HG03103 (cell line): ENCODE measurements around the gene GABRD.

Source experiments
- ATAC-seq: cut with Tn5 transposase; IDR thresholded peaks from one replicate; pipeline ENCODE4 v1.9.1; 2021; ENCODE audit warnings: low read depth; ENCODE audit not compliant: unreplicated experiment

GABRD gene

DNA sequence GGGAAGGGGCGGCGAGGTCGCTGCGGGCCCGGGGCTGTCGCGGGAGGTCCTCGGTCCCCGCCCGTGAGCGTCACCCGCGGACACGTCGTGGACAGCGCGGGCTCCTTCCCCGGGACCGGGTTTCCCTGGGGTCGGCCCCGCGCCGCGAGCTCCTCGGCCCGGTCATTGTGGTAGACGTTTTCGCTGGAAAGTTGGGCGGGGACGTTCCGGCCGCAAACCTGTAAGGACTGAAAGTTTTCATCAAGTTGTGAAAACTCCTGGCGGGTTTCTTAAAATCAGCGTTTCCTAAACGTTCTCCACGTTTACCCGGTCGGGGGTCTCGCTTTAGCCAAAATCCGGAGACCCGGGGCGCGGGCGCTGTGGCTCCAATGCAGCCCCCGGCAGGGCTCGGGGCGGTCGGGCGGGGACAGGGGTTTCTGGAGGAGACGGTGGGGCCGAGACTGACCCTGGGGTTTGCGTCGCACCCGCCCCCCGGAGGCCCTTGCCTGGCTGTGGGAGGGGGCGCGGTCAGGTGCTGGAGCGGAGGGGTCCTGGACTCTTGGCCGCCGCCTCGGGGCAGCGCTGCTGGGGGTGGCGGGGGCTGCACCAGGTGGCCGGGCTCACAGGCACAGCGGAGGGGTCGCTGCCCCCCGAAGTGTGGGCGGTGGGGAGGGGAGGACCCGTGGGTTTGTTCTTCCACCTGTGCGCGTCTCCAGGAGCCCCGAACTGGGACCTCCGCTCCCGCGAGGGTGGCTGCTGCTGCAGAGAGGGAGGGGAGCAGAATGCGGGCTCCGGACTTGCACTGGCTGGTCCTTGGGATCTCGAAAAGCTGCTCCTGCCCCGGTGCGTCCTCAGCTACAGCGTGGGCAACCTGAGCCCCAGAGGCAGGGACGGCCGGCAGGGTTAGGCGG, 31.9 kb downstream of the GABRD start:
- no peak for ATAC-seq

DNA sequence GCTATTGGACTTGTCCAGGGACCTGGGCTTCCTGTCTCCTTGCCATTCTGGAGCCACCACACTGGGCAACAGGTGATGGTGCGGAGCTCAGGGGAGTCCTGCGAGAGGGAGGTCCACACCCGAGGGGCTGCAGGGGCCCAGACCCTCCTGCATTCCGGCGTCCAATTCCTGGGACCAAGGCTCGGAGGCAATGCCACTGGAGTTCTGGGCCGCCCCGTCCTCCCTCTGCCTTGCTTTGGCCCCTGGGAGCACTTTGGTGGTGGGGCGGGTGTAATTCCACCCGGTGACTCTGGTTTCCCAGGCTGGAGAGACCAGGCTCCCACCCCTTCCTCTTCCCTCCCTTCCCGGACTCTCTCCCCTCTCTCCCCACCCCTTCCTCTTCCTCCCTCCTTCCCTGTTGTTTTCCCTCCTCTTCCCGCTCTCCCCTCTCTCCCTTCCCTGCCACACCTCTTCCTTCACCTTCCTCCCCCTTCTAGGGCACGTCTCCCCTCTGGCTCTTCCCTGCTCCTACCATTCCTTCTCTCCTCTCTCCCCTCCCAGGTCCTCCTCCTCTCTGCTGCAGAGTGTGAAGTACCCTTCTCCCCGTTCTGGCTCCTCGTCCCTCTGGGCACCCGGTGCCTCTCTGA, 33.0 kb downstream of the GABRD start:
- no peak for ATAC-seq

DNA sequence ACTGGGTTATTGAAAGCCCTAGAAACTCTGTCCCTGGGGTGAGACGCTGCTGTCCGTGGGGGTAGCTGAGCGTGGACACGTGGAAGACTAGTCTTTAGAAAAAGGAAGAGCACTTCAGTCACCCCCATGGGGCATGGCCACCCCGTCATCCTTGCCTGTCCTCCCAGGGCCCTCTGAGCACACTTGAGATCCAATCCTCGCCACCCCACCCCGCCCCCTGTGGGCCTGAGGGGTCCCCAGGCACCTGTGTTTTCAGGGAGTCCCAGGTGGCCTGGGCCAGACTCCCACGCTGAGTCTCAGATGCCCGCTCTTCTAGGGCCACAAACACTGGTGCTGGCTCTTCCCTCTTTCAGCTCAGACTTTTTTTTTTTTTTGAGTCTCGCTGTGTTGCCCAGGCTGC, 33.6 kb downstream of the GABRD start:
- ATAC-seq, result no peak

GRCh38 chr1:2053217-2053616, 34.1 kb downstream of the GABRD start:
- ATAC-seq, result no peak

DNA sequence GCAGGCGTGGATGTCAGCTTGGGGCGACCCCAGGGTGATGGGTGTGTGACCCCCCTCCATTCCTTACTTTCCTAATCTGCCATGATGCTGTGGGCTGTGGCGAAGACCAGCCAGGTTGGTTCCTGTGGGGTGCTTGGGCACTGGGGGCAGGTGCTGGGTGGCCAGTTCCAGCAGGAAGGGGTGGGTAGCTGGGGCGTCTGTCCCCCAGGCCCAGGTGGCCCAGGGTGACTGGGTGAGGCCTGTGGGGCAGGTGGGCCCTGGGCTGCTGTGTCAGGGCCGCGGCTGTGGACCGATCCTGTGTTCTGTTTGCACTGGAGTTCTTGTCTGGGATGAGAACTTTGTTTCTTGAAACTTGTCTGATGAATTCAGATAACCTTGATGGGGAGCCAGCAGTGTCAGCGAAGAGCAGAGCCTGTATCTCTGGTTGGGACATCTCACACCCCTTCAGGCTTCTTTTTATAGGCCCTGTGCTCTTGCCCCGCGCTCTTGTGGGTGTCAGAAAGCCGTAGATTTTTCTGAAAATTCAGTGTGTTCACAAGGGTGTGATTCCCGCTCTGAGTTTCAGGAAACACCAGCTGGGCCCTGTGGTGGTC, 34.7 kb downstream of the GABRD start:
- ATAC-seq, result no peak

- no peak for ATAC-seq
Measured at GRCh38 chr1:2054560-2054959, 35.4 kb downstream of the GABRD start.

- ATAC-seq, result no peak
Measured at GRCh38 chr1:2055911-2056575, 36.9 kb downstream of the GABRD start.

- no peak for ATAC-seq
Measured at GRCh38 chr1:2056955-2057590, 37.9 kb downstream of the GABRD start.

- no peak for ATAC-seq
Measured at GRCh38 chr1:2059290-2059953, 40.3 kb downstream of the GABRD start.

DNA sequence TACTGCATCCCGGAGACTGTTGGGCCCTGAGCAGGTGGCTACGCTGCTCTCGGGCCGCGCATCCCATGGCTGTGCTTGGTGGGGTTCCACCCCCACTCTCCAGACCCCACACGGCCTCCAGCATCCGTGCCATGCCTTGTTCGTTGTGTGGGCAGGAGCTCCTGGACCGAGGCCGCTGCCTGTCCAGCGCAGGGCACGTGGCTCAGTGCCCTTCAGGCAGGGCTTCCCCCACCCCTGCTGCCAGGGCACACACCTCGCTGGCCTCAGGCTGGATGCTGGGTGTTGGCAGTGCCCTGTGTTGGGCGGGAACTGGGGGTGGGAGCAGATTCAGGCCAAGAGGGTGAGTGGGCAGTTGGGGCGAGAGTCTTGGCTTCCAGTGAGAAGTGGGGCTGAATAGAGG, 40.9 kb downstream of the GABRD start:
- no peak for ATAC-seq

GRCh38 chr1:2060535-2060934, 41.4 kb downstream of the GABRD start:
- ATAC-seq, result no peak

GRCh38 chr1:2061065-2061778, 42.1 kb downstream of the GABRD start:
- ATAC-seq, result no peak

- no peak for ATAC-seq
Measured at GRCh38 chr1:2065699-2066098, 46.6 kb downstream of the GABRD start.

GRCh38 chr1:2067393-2067792, 48.2 kb downstream of the GABRD start:
- ATAC-seq, result no peak

DNA sequence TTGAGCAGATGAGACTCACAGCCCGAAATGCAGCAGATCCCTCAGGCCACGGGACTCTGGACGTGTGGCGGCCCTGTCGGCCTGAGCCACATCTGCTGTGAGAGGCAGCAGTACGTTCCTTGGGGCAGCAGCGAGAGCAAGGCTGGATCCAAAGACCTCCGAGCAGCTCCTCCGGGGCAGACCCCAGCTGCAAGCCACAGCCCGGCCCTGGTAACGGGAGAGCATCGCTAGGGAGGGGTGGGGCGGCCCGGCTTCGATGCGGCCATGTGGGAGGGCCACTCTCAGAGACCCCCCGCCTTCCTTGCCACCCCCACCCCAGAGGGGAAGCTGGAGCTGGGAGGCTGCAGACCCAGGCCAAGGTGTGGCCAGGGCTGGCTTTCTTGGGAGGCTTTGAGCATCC, 48.8 kb downstream of the GABRD start:
- no peak for ATAC-seq

GRCh38 chr1:2068951-2069350, 49.8 kb downstream of the GABRD start:
- ATAC-seq, result no peak

DNA sequence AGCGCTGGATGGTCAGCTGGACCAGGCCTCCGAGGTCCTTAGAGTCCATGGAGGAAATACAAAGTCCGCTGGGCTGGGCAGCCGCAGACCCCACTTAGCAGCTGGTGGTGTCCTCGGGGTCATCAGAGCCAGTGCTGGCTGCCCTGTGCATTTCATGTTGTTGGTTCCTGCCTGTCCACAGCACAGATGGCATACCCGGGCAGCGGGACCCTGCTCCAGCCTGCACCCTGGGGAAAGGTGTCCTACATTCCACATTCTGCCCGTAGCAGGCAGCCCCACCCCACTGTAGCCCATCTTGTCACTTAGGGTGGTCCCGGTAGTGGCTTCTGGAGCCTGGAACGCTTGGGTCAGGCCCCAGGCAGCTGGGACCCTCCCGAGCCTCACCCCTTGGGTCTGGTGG, 50.9 kb downstream of the GABRD start:
- ATAC-seq, result no peak

- no peak for ATAC-seq
Measured at GRCh38 chr1:2070800-2071530, 51.8 kb downstream of the GABRD start.
